H1 (cell line): Measurements from ENCODE around the gene ADPRS. TPM values are rescaled to one million over a fixed set of nuclear protein-coding genes. Genes with fewer than 3 reads are reported as not detected.

Experiments
- CTCF ChIA-PET: fragments of 300-600 bp; sonication (Branson Sonifier 250); formaldehyde crosslinking; loops from one replicate; lab custom pipeline; 2021; ENCODE audit not compliant: partially characterized antibody; lab: Charles Lee
- POLR2A ChIA-PET: fragments of 300-600 bp; sonication (Branson Sonifier 250); formaldehyde crosslinking; loops from one replicate; lab custom pipeline; 2021; ENCODE audit warnings: inconsistent platforms; ENCODE audit not compliant: partially characterized antibody; lab: Charles Lee
- DNase-seq, 2 experiments: peaks; one replicate each; pipeline versions ENCODE4 v3.0.0 to v3.0.0-alpha.2; 2010 to 2022; ENCODE audit warnings: low spot score in 2 of 2, low read depth in 1 of 2, mixed read lengths in 1 of 2
- FAIRE-seq: peaks from 2 replicates; lab custom pipeline; 2011; peaks lifted over from hg19 to GRCh38; lab: Jason Lieb, UNC
- H2AFZ ChIP-seq: 2 replicates; pipeline ENCODE4 v1.8.1; 2012; ENCODE audit warnings: low read length, inconsistent platforms
- H2AK5ac ChIP-seq: 2 replicates; pipeline ENCODE4 v1.6.1; 2013; ENCODE audit warnings: low read depth, low read length
- H2BK120ac ChIP-seq: replicated peaks from 2 replicates; pipeline ENCODE3; 2013; ENCODE audit warnings: low read depth, low read length, inconsistent platforms
- H2BK12ac ChIP-seq: 2 replicates; pipeline ENCODE4 v1.6.1; 2013; ENCODE audit warnings: low read depth, low read length
- H2BK15ac ChIP-seq: 2 replicates; pipeline ENCODE4 v1.6.1; 2013; ENCODE audit warnings: low read length
- H2BK20ac ChIP-seq: 2 replicates; pipeline ENCODE4 v1.6.1; 2013; ENCODE audit warnings: low read length
- H2BK5ac ChIP-seq: 2 replicates; pipeline ENCODE4 v1.6.1; 2013; ENCODE audit warnings: low read depth, low read length
- H3K14ac ChIP-seq: 2 replicates; pipeline ENCODE4 v1.6.1; 2013; ENCODE audit warnings: inconsistent platforms; ENCODE audit not compliant: insufficient read length
- H3K18ac ChIP-seq: 2 replicates; pipeline ENCODE4 v1.6.1; 2013; ENCODE audit warnings: low read length; ENCODE audit errors: extremely low read depth
- H3K23ac ChIP-seq: 2 replicates; pipeline ENCODE4 v1.6.1; 2013; ENCODE audit warnings: inconsistent platforms; ENCODE audit not compliant: insufficient read length
- H3K23me2 ChIP-seq: 2 replicates; pipeline ENCODE4 v1.6.1; 2013; ENCODE audit warnings: low read depth, low read length
- H3K27ac ChIP-seq: 2 replicates; pipeline ENCODE4 v1.6.1; 2011; ENCODE audit warnings: low read depth, low read length, inconsistent platforms
- H3K27me3 ChIP-seq, 4 experiments: replicated peaks in 1 of 4; 1 replicate in 1 of 4; 2 replicates in 3 of 4; pipeline versions ENCODE4 v1.6.1 to v1.8.1; 2011 to 2013; ENCODE audit warnings: low read length in 3 of 4, mild to moderate bottlenecking in 3 of 4, inconsistent platforms in 2 of 4, mixed read lengths in 2 of 4, moderate library complexity in 1 of 4; ENCODE audit not compliant: control insufficient read depth in 3 of 4, insufficient read depth in 3 of 4; ENCODE audit errors: extremely low read depth in 1 of 4
- H3K36me3 ChIP-seq, 4 experiments: 2 replicates each; pipeline versions ENCODE4 v1.6.1 to v1.8.1; 2011 to 2013; ENCODE audit warnings: mild to moderate bottlenecking in 4 of 4, low read length in 3 of 4, moderate library complexity in 2 of 4, control low read depth in 1 of 4, inconsistent platforms in 1 of 4; ENCODE audit not compliant: insufficient read depth in 4 of 4, control insufficient read depth in 2 of 4
- H3K4ac ChIP-seq: replicated peaks from 2 replicates; pipeline ENCODE3; 2013; ENCODE audit warnings: low read length, low read depth, mixed read lengths, inconsistent platforms; ENCODE audit not compliant: insufficient read length
- H3K4me1 ChIP-seq, 4 experiments: replicated peaks in 1 of 4; 1 replicate in 1 of 4; 2 replicates in 3 of 4; pipeline versions ENCODE4 v1.6.1 to v1.8.1; 2011 to 2013; ENCODE audit warnings: low read length in 3 of 4, inconsistent platforms in 2 of 4, mixed read lengths in 1 of 4; ENCODE audit not compliant: insufficient read depth in 4 of 4, control insufficient read depth in 3 of 4
- H3K4me2 ChIP-seq, 2 experiments: 2 replicates each; pipeline versions ENCODE4 v1.6.1 to v1.8.1; 2011 to 2013; ENCODE audit warnings: low read depth in 2 of 2, low read length in 2 of 2, control low read depth in 1 of 2, inconsistent platforms in 1 of 2, mild to moderate bottlenecking in 1 of 2; ENCODE audit not compliant: insufficient read depth in 1 of 2
- H3K4me3 ChIP-seq, 4 experiments: fragments of 200-600, 300-600 bp in 1 of 4; sonication (generic), shearing (Covaris generic), sonication (Bioruptor Twin) in 1 of 4; 2 replicates each; pipeline versions ENCODE4 v1.5.1 to v1.8.1; 2011 to 2016; ENCODE audit warnings: low read length in 4 of 4, low read depth in 3 of 4, control low read depth in 2 of 4, inconsistent platforms in 2 of 4, mild to moderate bottlenecking in 2 of 4, mixed read lengths in 1 of 4, moderate library complexity in 1 of 4; ENCODE audit not compliant: insufficient read depth in 2 of 4; ENCODE audit errors: extremely low read depth in 1 of 4
- H3K56ac ChIP-seq: replicated peaks from 2 replicates; pipeline ENCODE3; 2013; ENCODE audit warnings: low read depth, mild to moderate bottlenecking, mixed read lengths, low read length, inconsistent platforms; ENCODE audit not compliant: insufficient read length
- H3K79me1 ChIP-seq: 2 replicates; pipeline ENCODE4 v1.6.1; 2013; ENCODE audit warnings: low read depth, low read length, control low read depth
- H3K79me2 ChIP-seq, 2 experiments: 2 replicates each; pipeline versions ENCODE4 v1.6.1 to v1.8.1; 2012 to 2013; ENCODE audit warnings: low read length in 2 of 2, mild to moderate bottlenecking in 2 of 2, inconsistent platforms in 1 of 2; ENCODE audit not compliant: insufficient read depth in 2 of 2, control insufficient read depth in 1 of 2
- H3K9ac ChIP-seq, 4 experiments: replicated peaks in 1 of 4; 1 replicate in 1 of 4; 2 replicates in 3 of 4; pipeline versions ENCODE4 v1.6.1 to v1.8.1; 2011 to 2013; ENCODE audit warnings: low read depth in 3 of 4, low read length in 3 of 4, control low read depth in 2 of 4, mild to moderate bottlenecking in 2 of 4, moderate library complexity in 2 of 4, inconsistent platforms in 1 of 4; ENCODE audit errors: extremely low read depth in 1 of 4
- H3K9me3 ChIP-seq, 2 experiments: 2 replicates each; pipeline versions ENCODE4 v1.6.1 to v1.8.1; 2012 to 2013; ENCODE audit warnings: mild to moderate bottlenecking in 2 of 2, moderate library complexity in 2 of 2, control low read depth in 1 of 2, inconsistent platforms in 1 of 2, low read depth in 1 of 2, low read length in 1 of 2, mixed read lengths in 1 of 2; ENCODE audit not compliant: insufficient read depth in 2 of 2
- H4K20me1 ChIP-seq, 2 experiments: replicated peaks in 1 of 2; 2 replicates each; pipeline versions ENCODE3 to v1.8.1; 2011 to 2013; ENCODE audit warnings: inconsistent platforms in 2 of 2, low read length in 2 of 2, mild to moderate bottlenecking in 1 of 2; ENCODE audit not compliant: insufficient read depth in 2 of 2, control insufficient read depth in 1 of 2
- H4K5ac ChIP-seq: 2 replicates; pipeline ENCODE4 v1.6.1; 2013; ENCODE audit warnings: low read length, low read depth, mixed read lengths, inconsistent platforms; ENCODE audit not compliant: insufficient read length
- H4K8ac ChIP-seq: 2 replicates; pipeline ENCODE4 v1.8.0; 2013; ENCODE audit warnings: mild to moderate bottlenecking, moderate library complexity, low read length, inconsistent platforms; ENCODE audit not compliant: insufficient read depth; ENCODE audit errors: extremely low read depth
- H4K91ac ChIP-seq: replicated peaks from 2 replicates; pipeline ENCODE3; 2013; ENCODE audit warnings: low read length, mixed read lengths, inconsistent platforms; ENCODE audit not compliant: insufficient read length
- CBX5 ChIP-seq: fragments of 300-800, 300-1000 bp; sonication (generic); IDR thresholded peaks from 2 replicates; pipeline ENCODE4 v1.7.1; 2016; ENCODE audit warnings: antibody characterized with exemption, low read length, low read depth
- KDM4A ChIP-seq: IDR thresholded peaks from one replicate; pipeline ENCODE4 v1.7.1; 2012; ENCODE audit warnings: low read depth, mild to moderate bottlenecking, moderate library complexity, low read length, inconsistent platforms; ENCODE audit not compliant: severe bottlenecking
- MAFK ChIP-seq: IDR thresholded peaks from 2 replicates; pipeline ENCODE4 v1.6.1; 2012; ENCODE audit warnings: low read depth, mild to moderate bottlenecking, improper control_type of control experiment, low read length
- POLR2AphosphoS5 ChIP-seq: IDR thresholded peaks from 2 replicates; pipeline ENCODE4 v1.6.1; 2011; ENCODE audit warnings: low read depth, low read length
- SUZ12 ChIP-seq: fragments of 200-600 bp; sonication (generic); IDR thresholded peaks from 2 replicates; pipeline ENCODE4 v1.6.1; 2012; ENCODE audit warnings: mild to moderate bottlenecking, inconsistent platforms, low read length, moderate library complexity, mixed read lengths
- TCF12 ChIP-seq: IDR thresholded peaks from 2 replicates; pipeline ENCODE4 v1.6.1; 2011; ENCODE audit warnings: low read depth, mild to moderate bottlenecking, low read length
- WGBS, 2 experiments: shearing (Covaris generic) in 1 of 2; methylation state at CpG; one replicate each; pipeline versions ENCODE4 v1.1.6 to v1.1.7; 2013 to 2015; ENCODE audit warnings: low lambda C conversion rate in 2 of 2, mixed read lengths in 2 of 2, inconsistent platforms in 1 of 2, low coverage in 1 of 2, missing lambda C conversion rate in 1 of 2; ENCODE audit not compliant: insufficient replicate concordance in 2 of 2, insufficient coverage in 1 of 2, insufficient read length in 1 of 2; ENCODE audit errors: extremely low coverage in 1 of 2, missing lambda C conversion rate in 1 of 2; 5-methylcytosine and 5-hydroxymethylcytosine counted together
- polyA plus RNA-seq, 7 experiments: library from polyadenylated mRNA; depleted of rRNA in 3 of 7; stranded (reverse) in 5 of 7; unstranded in 2 of 7; fragments of >200 nt in 5 of 7; fragments of 200-250 nt in 2 of 7; gene quantifications; 1 replicate in 5 of 7; 2 replicates in 1 of 7; 4 replicates in 1 of 7; pipeline versions ENCODE4 v1.2.1 to v1.2.3, GENCODE V29; 2011 to 2013; ENCODE audit warnings: missing spikeins in 2 of 7, mixed read lengths in 2 of 7
- total RNA-seq: library from RNA; stranded (reverse); fragmentation: NEBNext Ultra II Directional; extraction: Animal tissue kit (Norgen Biotek cat#: 25700); gene quantifications from 2 replicates; pipeline ENCODE4 v1.2.1, GENCODE V29; 2021

The ADPRS gene
- total and polyA plus RNA-seq, 2 of the 8 experiments (the other 6 are each of a cell fraction or from before 2014, with no cell fraction given) = 22.9 to 38.1 TPM

GRCh38 chr1:36086529-36087232 is 2.0 kb upstream of the ADPRS start:
- no peak overlapping the region for H4K5ac ChIP-seq
- H3K4me1 ChIP-seq = peaks cover 0 to 18% (median 12%) of the 10 kb centered on the region in 4 experiments; a peak in 5 of 7 replicates
- H3K4me3 ChIP-seq = no peak overlapping the region
- no peak overlapping the region for H2BK12ac ChIP-seq
- H3K27ac ChIP-seq = no peak overlapping the region
- DNase-seq (no peak), FAIRE-seq (no peak)
- no peak overlapping the region for H3K14ac ChIP-seq
- no peak overlapping the region for H3K18ac ChIP-seq
- peaks cover 2 to 7% (median 5%) of the 10 kb centered on the region in 4 experiments; a peak in 5 of 8 replicates for H3K36me3 ChIP-seq
- no peak overlapping the region for H2BK120ac ChIP-seq
- no peak overlapping the region for H4K91ac ChIP-seq
- 86% methylated on average over 12 of the region's 12 CpGs; no CpG with 5 or more reads in 1 of the 2 experiments for WGBS, 2 experiments
- peaks cover 0 to 15% of the 10 kb centered on the region in 2 experiments; a peak in 2 of 4 replicates for H3K79me2 ChIP-seq
- no peak overlapping the region for H3K56ac ChIP-seq
- ChIA-PET POLR2A (interaction anchor here (0.6 to 2.4 kb wide), 7 partner anchors 9 to 237 kb away, joined by 3 to 9 read pairs (median 5); partner anchors contain the start of genes AGO3, EVA1B and MAP7D1), CTCF (interaction anchor here (0.6 to 4.0 kb wide), 15 partner anchors 10 to 155 kb away, joined by 3 to 38 read pairs (median 4); partner anchors contain the start of gene AGO3)
- no peaks in the 10 kb centered on the region for H3K9me3 ChIP-seq
- peaks cover 0 to 3% (median 0%) of the 10 kb centered on the region in 4 experiments; a peak in 2 of 7 replicates for H3K27me3 ChIP-seq
- no peak overlapping the region for H3K4ac ChIP-seq
- no peak overlapping the region for H2AK5ac ChIP-seq
- no peak overlapping the region for H3K9ac ChIP-seq
- peak overlapping the region; percentile 11; the same call in 1 of the 2 replicates for H4K8ac ChIP-seq
- no peak overlapping the region for H3K23ac ChIP-seq
- no peak overlapping the region for H2BK20ac ChIP-seq
- H4K20me1 ChIP-seq = peaks cover 0 to 5% of the 10 kb centered on the region in 2 experiments
- peaks cover 5% of the 10 kb centered on the region; the same call in 1 of the 2 replicates for H3K79me1 ChIP-seq
- H3K23me2 ChIP-seq = peaks cover 13% of the 10 kb centered on the region; the same call in 1 of the 2 replicates
- no peak overlapping the region for H2BK15ac ChIP-seq
- no peak overlapping the region for H2AFZ ChIP-seq
- no peak overlapping the region for H2BK5ac ChIP-seq
- H3K4me2 ChIP-seq = no peak overlapping the region
- no peak for TF ChIP-seq POLR2AphosphoS5
- no peak for TF ChIP-seq TCF12
- TF ChIP-seq CBX5 = no peak
- TF ChIP-seq SUZ12 = no peak
- TF ChIP-seq MAFK = no peak
- TF ChIP-seq KDM4A = no peak
